Neutrophil (primary cell): Measurements from ENCODE around the gene HOXD4.

Experiments used
- H3K27ac ChIP-seq: fragments of 200-600 bp; sonication (generic); 2 replicates; pipeline ENCODE4 v1.5.1; 2016; ENCODE audit warnings: mild to moderate bottlenecking, moderate library complexity
- H3K27me3 ChIP-seq: fragments of 200-600 bp; sonication (generic); 2 replicates; pipeline ENCODE4 v1.6.0; 2016; ENCODE audit warnings: mild to moderate bottlenecking
- H3K36me3 ChIP-seq: fragments of 200-600 bp; sonication (generic); 2 replicates; pipeline ENCODE4 v1.5.1; 2017
- H3K4me1 ChIP-seq, 2 experiments: fragments of 200-600 bp in 1 of 2; sonication (generic) in 1 of 2; 1 replicate in 1 of 2; 2 replicates in 1 of 2; pipeline versions ENCODE4 v1.5.1 to v1.6.1; 2013 to 2016; ENCODE audit warnings: low read depth in 1 of 2, low read length in 1 of 2, mild to moderate bottlenecking in 1 of 2, moderate library complexity in 1 of 2; ENCODE audit not compliant: control insufficient read depth in 1 of 2, insufficient read depth in 1 of 2
- H3K4me3 ChIP-seq, 2 experiments: fragments of 200-600 bp in 1 of 2; sonication (generic) in 1 of 2; 1 replicate in 1 of 2; 2 replicates in 1 of 2; pipeline ENCODE4 v1.5.1; 2013 to 2016; ENCODE audit warnings: low read depth in 1 of 2, low read length in 1 of 2, mild to moderate bottlenecking in 1 of 2, moderate library complexity in 1 of 2
- H3K9me3 ChIP-seq: fragments of 200-600 bp; sonication (generic); 2 replicates; pipeline ENCODE4 v1.5.1; 2016
- CTCF ChIP-seq: fragments of 200-600 bp; sonication (generic); IDR thresholded peaks from 2 replicates; pipeline ENCODE4 v1.5.1; 2016; ENCODE audit warnings: antibody characterized with exemption

The HOXD4 gene

GRCh38 chr2:176154576-176155252 lies 3.4 kb downstream of the HOXD4 start:
- H3K27ac ChIP-seq, result no peak overlapping the region
- H3K27me3 ChIP-seq, result peaks cover 100% of the 10 kb centered on the region
- no peaks in the 10 kb centered on the region for H3K9me3 ChIP-seq
- H3K4me1 ChIP-seq, result no peaks in the 10 kb centered on the region
- H3K36me3 ChIP-seq, result no peaks in the 10 kb centered on the region
- TF ChIP-seq CTCF, result no peak
- H3K4me3 ChIP-seq, result no peak overlapping the region

DNA sequence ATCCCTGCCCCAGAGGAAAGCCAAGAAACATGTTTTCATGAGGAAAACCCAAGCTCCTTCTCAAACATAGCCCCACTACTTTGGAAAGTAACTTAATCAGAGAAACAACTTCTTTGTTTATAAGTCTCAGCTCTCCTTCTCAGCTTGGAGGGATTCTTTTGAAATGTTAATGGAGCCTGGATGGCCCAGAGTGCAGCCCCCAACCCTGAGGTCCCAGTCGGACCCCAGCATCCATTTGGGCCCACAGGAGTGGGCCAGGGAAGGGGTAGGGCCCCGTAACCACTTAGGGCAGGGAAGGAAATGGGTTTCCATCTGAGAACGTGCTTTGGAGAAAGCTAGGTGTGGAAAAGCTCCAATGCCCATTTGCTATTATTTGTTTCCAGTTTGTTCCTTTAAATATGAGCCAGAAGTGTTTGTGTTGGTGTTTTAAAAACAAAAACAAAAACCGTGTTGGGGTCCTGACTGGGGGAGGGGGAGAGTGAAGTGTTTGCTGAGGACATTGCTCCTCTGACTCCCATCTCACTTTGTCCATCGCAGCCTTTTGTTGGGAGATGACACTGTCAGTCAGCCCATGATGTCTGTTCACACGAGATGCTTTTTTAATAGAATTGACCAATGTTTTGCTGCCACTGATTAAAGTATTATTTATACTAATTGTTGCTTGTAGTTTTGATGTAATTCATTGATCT lies 4.2 kb downstream of the HOXD4 start:
- no peak overlapping the region for H3K27ac ChIP-seq
- H3K36me3 ChIP-seq, result no peaks in the 10 kb centered on the region
- H3K4me3 ChIP-seq, result no peak overlapping the region
- no peak for TF ChIP-seq CTCF
- H3K4me1 ChIP-seq, result no peaks in the 10 kb centered on the region
- peaks cover 100% of the 10 kb centered on the region for H3K27me3 ChIP-seq
- no peaks in the 10 kb centered on the region for H3K9me3 ChIP-seq

- no peak overlapping the region for H3K27ac ChIP-seq
- peaks cover 100% of the 10 kb centered on the region for H3K27me3 ChIP-seq
- H3K4me3 ChIP-seq, result no peak overlapping the region
- TF ChIP-seq CTCF, result no peak
- H3K36me3 ChIP-seq, result no peaks in the 10 kb centered on the region
- H3K4me1 ChIP-seq, result no peaks in the 10 kb centered on the region
- H3K9me3 ChIP-seq, result no peaks in the 10 kb centered on the region
Measured at GRCh38 chr2:176156301-176156806, 5.0 kb downstream of the HOXD4 start.

- Histone ChIP-seq H3K27me3 (peaks cover 100% of the 10 kb centered on the region), H3K9me3 (no peaks in the 10 kb centered on the region), H3K36me3 (no peaks in the 10 kb centered on the region), H3K4me1 (no peaks in the 10 kb centered on the region), H3K27ac (no peak within 1 kb of the TSS), H3K4me3 (no peak within 1 kb of the TSS)
- no peak for TF ChIP-seq CTCF
Measured at GRCh38 chr2:176156807-176157498, 5.6 kb downstream of the HOXD4 start, which contains the start of gene HOXD3. HOXD3 (plus strand) TSS chr2:176157307; CDS start chr2:176169115, 11,808 bp downstream.

GRCh38 chr2:176157499-176158185 lies 6.3 kb downstream of the HOXD4 start:
- no peak overlapping the region for H3K4me3 ChIP-seq
- H3K9me3 ChIP-seq, result no peaks in the 10 kb centered on the region
- no peaks in the 10 kb centered on the region for H3K4me1 ChIP-seq
- H3K36me3 ChIP-seq, result no peaks in the 10 kb centered on the region
- H3K27ac ChIP-seq, result no peak overlapping the region
- peaks cover 100% of the 10 kb centered on the region for H3K27me3 ChIP-seq
- TF ChIP-seq CTCF, result no peak
